Nephron (organoid): ENCODE results near the gene KMT5B.

Experiments
- H3K27ac Mint-ChIP-seq, 3 experiments: 2 replicates each; pipeline ENCODE4 v1.8.0; 2020; ENCODE audit warnings: mixed read lengths in 3 of 3, mild to moderate bottlenecking in 2 of 3, moderate library complexity in 1 of 3
- H3K27me3 Mint-ChIP-seq: 2 replicates; pipeline ENCODE4 v1.8.0; 2021; ENCODE audit warnings: low read depth, mild to moderate bottlenecking, moderate library complexity, mixed read lengths
- H3K36me3 Mint-ChIP-seq: 2 replicates; pipeline ENCODE4 v1.8.0; 2020; ENCODE audit warnings: low read depth, mixed read lengths
- H3K4me1 Mint-ChIP-seq: 2 replicates; pipeline ENCODE4 v1.8.0; 2020; ENCODE audit warnings: mixed read lengths
- H3K4me3 Mint-ChIP-seq, 3 experiments: 2 replicates each; pipeline ENCODE4 v1.8.0; 2020; ENCODE audit warnings: mild to moderate bottlenecking in 3 of 3, mixed read lengths in 3 of 3, moderate library complexity in 2 of 3
- H3K9me3 Mint-ChIP-seq: 2 replicates; pipeline ENCODE4 v1.8.0; 2020; ENCODE audit warnings: mixed read lengths
- TF ChIP-seq, protein P1 (sequence below), 3 experiments: fragments of 200-600 bp; sonication (generic); IDR thresholded peaks; one replicate each; pipeline ENCODE4 v1.5.0; 2021; ENCODE audit warnings: antibody characterized with exemption in 3 of 3; ENCODE audit not compliant: unreplicated experiment in 3 of 3

KMT5B gene

DNA sequence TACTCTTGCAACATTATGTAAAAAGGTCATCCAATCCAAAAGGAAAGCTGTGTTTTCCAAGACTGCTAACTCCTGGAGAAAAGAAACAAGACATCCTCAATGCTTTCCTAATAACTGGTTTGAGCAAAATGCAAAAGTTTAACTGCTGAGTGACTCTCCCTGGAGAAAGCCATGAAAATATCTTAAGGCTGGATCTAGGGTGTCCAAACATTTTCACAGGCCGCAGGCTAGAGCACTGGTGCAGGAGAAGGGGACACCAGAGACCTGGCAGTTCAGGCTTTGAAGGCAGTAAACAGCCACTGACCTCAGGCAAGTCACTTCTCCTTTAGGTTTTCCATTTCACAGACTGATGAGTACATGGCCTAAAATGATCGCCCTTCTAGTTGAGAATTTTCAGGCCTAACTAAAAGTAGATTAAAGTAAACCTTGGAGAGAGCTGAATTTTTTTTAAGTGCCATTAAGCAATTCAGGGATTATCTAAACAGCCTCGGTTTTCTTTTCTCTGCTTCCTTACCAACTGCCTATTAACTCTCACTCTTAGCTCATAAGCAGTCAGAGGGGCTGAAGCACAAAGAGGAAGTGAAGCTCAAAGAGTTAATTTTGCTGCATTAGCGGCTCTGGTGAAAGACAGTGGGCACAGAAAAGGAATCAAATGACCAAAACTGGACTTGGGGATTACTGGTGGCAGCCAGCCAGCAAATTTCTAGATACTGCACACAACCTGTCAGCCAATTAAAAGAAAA, 94.2 kb downstream of the KMT5B start:
- Mint-ChIP-seq H3K27ac (peak overlapping the region; percentile 18 to 96 (median 31)), H3K9me3 (no peaks in the 10 kb centered on the region), H3K4me1 (peaks cover 42% of the 10 kb centered on the region), H3K36me3 (no peaks in the 10 kb centered on the region), H3K4me3 (peak overlapping the region; percentile 83 to 95 (median 86)), H3K27me3 (no peaks in the 10 kb centered on the region)
- TF ChIP-seq, protein P1, sequence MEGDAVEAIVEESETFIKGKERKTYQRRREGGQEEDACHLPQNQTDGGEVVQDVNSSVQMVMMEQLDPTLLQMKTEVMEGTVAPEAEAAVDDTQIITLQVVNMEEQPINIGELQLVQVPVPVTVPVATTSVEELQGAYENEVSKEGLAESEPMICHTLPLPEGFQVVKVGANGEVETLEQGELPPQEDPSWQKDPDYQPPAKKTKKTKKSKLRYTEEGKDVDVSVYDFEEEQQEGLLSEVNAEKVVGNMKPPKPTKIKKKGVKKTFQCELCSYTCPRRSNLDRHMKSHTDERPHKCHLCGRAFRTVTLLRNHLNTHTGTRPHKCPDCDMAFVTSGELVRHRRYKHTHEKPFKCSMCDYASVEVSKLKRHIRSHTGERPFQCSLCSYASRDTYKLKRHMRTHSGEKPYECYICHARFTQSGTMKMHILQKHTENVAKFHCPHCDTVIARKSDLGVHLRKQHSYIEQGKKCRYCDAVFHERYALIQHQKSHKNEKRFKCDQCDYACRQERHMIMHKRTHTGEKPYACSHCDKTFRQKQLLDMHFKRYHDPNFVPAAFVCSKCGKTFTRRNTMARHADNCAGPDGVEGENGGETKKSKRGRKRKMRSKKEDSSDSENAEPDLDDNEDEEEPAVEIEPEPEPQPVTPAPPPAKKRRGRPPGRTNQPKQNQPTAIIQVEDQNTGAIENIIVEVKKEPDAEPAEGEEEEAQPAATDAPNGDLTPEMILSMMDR (IDR thresholded peaks at IDR 0.05; ENCODE audit: unreplicated experiment in 3 of 3), result no peak

DNA sequence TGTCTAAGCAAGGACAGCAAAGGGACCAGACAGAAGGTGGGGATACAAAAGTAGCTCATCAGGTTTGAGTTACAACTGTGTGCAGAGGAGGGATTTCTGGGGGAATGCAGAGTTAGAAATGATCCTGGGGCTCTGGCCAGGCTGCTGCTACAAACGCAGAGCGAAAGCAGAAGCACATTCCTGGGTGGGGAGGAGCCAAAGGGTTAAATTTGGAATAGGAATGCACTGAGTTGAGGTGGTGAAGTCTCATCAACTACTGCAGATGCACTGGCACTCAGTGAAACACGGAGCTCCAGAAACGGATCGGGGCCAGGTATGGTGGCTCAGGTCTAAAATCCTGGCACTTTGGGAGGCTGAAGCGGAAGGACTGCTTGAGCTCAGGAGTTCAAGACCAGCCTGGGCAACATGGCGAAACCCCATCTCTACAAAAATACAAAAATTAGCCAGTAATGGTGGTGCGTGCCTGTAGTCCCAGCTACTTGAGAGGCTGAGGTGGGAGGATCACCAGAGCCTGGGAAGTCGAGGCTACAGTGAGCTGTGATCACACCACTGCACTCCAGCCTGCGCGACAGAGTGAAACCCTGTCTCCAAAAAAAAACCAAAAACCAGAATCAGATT, 95.1 kb downstream of the KMT5B start:
- Mint-ChIP-seq H3K4me1 (peaks cover 40% of the 10 kb centered on the region), H3K36me3 (no peaks in the 10 kb centered on the region), H3K27me3 (no peaks in the 10 kb centered on the region), H3K27ac (peak overlapping the region; percentile 31 to 96 (median 93)), H3K4me3 (peak overlapping the region; percentile 72 to 83 (median 73)), H3K9me3 (no peaks in the 10 kb centered on the region)
- TF ChIP-seq, protein P1 (IDR thresholded peaks at IDR 0.05; ENCODE audit: unreplicated experiment in 3 of 3), result no peak

DNA sequence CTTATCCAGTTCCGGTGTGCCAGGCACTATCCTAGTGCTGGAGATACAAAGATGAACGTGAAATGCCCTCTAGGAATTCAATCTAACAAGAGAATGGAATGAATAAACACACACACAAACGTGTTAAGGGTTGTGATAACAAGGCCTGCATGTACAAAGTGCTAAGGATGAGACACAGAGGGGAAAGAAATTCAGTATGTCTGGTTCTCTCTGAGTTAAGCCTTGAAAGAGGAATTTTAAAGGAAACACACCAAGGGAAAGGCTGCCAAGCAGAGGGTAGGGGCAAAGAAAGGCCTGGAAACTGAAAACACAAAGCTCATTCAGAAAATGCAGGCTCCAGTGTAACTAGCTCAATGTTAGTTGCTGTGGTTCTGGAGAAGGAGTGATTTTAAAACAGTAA, 96.1 kb downstream of the KMT5B start:
- H3K4me3 Mint-ChIP-seq, result peak overlapping the region; percentile 20 to 72 (median 69)

DNA sequence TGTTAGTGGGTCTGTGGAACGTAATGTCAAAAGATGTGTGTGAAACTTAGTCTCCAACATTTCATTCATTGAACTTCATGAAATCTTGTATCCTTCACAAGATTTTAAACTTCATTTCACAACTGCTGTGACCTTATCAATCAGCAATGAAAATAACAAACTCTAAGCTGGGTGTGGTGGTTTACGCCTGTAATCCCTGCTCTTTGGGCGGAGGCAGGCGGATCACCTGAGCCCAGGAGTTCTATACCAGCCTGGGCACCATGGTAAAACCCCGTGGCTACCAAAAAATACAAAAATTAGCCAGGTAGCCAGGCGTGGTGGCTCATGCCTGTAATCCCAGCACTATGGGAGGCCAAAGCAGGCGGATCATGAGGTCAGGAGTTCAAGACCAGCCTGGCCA, 97.0 kb downstream of the KMT5B start:
- peaks cover 4% of the 10 kb centered on the region for H3K36me3 Mint-ChIP-seq
- H3K4me3 Mint-ChIP-seq, result no peak overlapping the region
- H3K4me1 Mint-ChIP-seq, result peaks cover 36% of the 10 kb centered on the region
- H3K27ac Mint-ChIP-seq, result no peak overlapping the region
- TF ChIP-seq, protein P1 (IDR thresholded peaks at IDR 0.05; ENCODE audit: unreplicated experiment in 3 of 3), result no peak
- no peaks in the 10 kb centered on the region for H3K9me3 Mint-ChIP-seq
- no peaks in the 10 kb centered on the region for H3K27me3 Mint-ChIP-seq

More for the DNA sequence above, 96.1 kb downstream of the KMT5B start:
- Mint-ChIP-seq H3K27me3 (no peaks in the 10 kb centered on the region), H3K36me3 (peaks cover 4% of the 10 kb centered on the region), H3K9me3 (no peaks in the 10 kb centered on the region), H3K4me1 (peaks cover 36% of the 10 kb centered on the region), H3K27ac (peak overlapping the region; percentile 58 to 71 (median 65))
- TF ChIP-seq, protein P1 (IDR thresholded peaks at IDR 0.05; ENCODE audit: unreplicated experiment in 3 of 3), result no peak

DNA sequence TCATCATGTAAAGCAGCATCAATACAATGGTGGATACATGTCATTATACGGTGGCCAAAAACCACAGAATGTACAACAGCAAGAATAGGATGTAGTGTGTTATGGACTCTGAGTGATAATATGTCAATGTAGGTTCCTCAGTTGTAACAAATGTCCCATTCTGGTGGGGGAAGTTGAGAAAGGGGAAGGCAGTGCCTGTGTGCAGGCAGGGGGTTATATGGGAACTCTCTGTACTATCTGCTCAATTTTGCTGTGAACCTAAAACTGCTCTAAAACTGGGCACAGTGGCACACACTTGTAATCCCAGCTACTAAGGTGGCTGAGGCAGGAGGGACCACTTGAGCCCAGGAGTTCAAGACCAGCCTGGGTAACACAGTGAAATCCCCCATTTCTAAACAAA, 97.8 kb downstream of the KMT5B start:
- peaks cover 4% of the 10 kb centered on the region for H3K36me3 Mint-ChIP-seq
- no peaks in the 10 kb centered on the region for H3K27me3 Mint-ChIP-seq
- H3K9me3 Mint-ChIP-seq, result no peaks in the 10 kb centered on the region
- no peak overlapping the region for H3K4me3 Mint-ChIP-seq
- no peak overlapping the region for H3K27ac Mint-ChIP-seq
- H3K4me1 Mint-ChIP-seq, result peaks cover 35% of the 10 kb centered on the region
- TF ChIP-seq, protein P1 (IDR thresholded peaks at IDR 0.05; ENCODE audit: unreplicated experiment in 3 of 3), result no peak
